K562 treated with DMSO at 1 percent for 12 hours (cell line): ENCODE measurements around the gene SCN5A. TPM values are rescaled to one million over a fixed set of nuclear protein-coding genes. Genes with fewer than 3 reads are reported as not detected.

Source experiments
- total RNA-seq: library from RNA; unstranded; fragments of 300-600 nt; gene quantifications from 2 replicates; pipeline ENCODE4 v1.2.3, GENCODE V29; 2022; ENCODE audit not compliant: insufficient read depth

The SCN5A gene
- not detected in 2 replicates for total RNA-seq

GRCh38 chr3:38649500-38650247 lies at the start of gene SCN5A:
SCN5A (minus strand) TSS chr3:38649687; CDS start chr3:38633307, 16,380 bp downstream.

Other genes with a start within 250 kb of the SCN5A start
- 2.5 and 10.1 TPM in 2 replicates for gene ACVR2B, start 195.8 kb downstream of the SCN5A start, total RNA-seq
- gene EXOG, start 153.3 kb downstream of the SCN5A start, total RNA-seq, result 2.2 and 9.5 TPM in 2 replicates
- not detected in 2 replicates for gene SCN10A, start 166.5 kb upstream of the SCN5A start, total RNA-seq